ENCODE measurements around the gene SDE2.

DNA sequence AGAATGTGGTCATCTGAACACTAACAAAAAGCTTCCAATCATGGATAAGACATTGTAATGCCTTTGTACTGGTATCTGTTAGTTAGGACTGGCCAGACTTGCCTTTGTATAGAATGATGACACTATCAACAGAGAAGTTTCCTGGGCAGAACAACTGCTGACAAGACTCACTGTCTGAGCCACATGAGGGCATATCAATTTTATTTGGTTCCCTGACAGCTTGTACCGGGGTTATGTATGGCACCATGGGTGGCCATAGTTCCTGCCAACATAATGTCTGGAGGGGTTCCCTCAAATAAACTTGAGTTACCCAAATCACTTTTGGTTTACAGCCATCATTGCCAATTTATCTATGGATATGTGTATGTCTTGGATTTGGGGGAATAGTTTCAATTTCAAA lies 49.7 kb upstream of the SDE2 start:
- TF ChIP-seq YY1 (IDR thresholded peaks at IDR 0.05; ENCODE audit: insufficient read depth, insufficient read length), result no peak
- TF ChIP-seq ZNF274 (IDR thresholded peaks at IDR 0.05; ENCODE audit: low read depth, low read length), result no peak

Data from NT2/D1 (cell line).